Esophagus (tissue), 2 donors: ENCODE results near the gene CNR2. TPM values are rescaled to one million over a fixed set of nuclear protein-coding genes. Genes with fewer than 3 reads are reported as not detected.

Source experiments
- H3K27ac ChIP-seq, 2 donors: one replicate each; pipeline ENCODE4 v1.5.1; 2013; ENCODE audit warnings: low read depth in 2 of 2, mild to moderate bottlenecking in 2 of 2, inconsistent platforms in 1 of 2, low read length in 1 of 2, moderate library complexity in 1 of 2
- H3K27me3 ChIP-seq, 2 donors: one replicate each; pipeline ENCODE4 v1.6.1; 2013; ENCODE audit warnings: low read length in 2 of 2, control low read depth in 1 of 2, mild to moderate bottlenecking in 1 of 2; ENCODE audit not compliant: insufficient read depth in 2 of 2, control insufficient read depth in 1 of 2
- H3K36me3 ChIP-seq, 2 donors: one replicate each; pipeline ENCODE4 v1.6.1; 2013; ENCODE audit warnings: low read length in 1 of 2; ENCODE audit not compliant: control insufficient read depth in 2 of 2, insufficient read depth in 2 of 2
- H3K4me1 ChIP-seq, 2 donors: one replicate each; pipeline ENCODE4 v1.6.1; 2013; ENCODE audit warnings: low read length in 1 of 2; ENCODE audit not compliant: control insufficient read depth in 2 of 2, insufficient read depth in 2 of 2
- H3K4me3 ChIP-seq, 2 donors: one replicate each; pipeline ENCODE4 v1.5.1; 2013; ENCODE audit warnings: low read length in 2 of 2, mild to moderate bottlenecking in 2 of 2, low read depth in 1 of 2, moderate library complexity in 1 of 2
- H3K9me3 ChIP-seq, 2 donors: one replicate each; pipeline ENCODE4 v1.6.1; 2013; ENCODE audit warnings: mild to moderate bottlenecking in 2 of 2, low read depth in 1 of 2, low read length in 1 of 2, moderate library complexity in 1 of 2; ENCODE audit not compliant: control insufficient read depth in 2 of 2, insufficient read depth in 1 of 2
- WGBS, 2 donors: extraction: QIAGEN DNeasy Blood & Tissue Kit; methylation state at CpG; one replicate each; pipeline ENCODE4 v1.1.7; 2013; 5-methylcytosine and 5-hydroxymethylcytosine counted together
- polyA plus RNA-seq, 2 donors: library from polyadenylated mRNA; stranded (reverse); fragments of 200-250 nt; gene quantifications; one replicate each; pipeline ENCODE4 v1.2.3, GENCODE V29; 2013
- donor health status: healthy with polysubstance abuse.
- donor health status: Bipolar disorder and iron deficiency.

Gene CNR2
- polyA plus RNA-seq, 2 donors = 0.01 to 0.02 TPM

DNA sequence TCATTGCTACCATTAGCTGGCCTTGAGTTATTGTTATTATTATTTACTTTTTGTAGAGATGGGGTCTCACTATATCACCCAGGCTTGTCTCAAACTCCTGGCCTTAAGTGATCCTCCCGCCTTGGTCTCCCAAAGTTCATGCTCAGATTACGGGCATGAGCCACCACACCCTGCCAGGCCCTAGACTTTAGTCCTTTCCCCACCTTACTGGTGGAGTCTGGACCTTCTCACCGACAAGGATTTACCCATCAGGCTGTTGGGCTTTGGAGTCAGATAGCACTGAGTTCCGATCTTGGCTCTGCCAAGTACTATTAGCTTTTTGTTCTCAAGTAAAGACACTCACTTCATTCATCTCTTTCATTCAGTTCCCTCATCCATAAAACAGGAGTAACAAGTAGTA is 17.2 kb downstream of the CNR2 start:
- no peaks in the 10 kb centered on the region for H3K36me3 ChIP-seq
- H3K27me3 ChIP-seq = no peaks in the 10 kb centered on the region
- H3K9me3 ChIP-seq = no peaks in the 10 kb centered on the region
- H3K27ac ChIP-seq = no peak overlapping the region
- WGBS, 2 donors = 72 to 78% methylated on average over 4 of the region's 4 CpGs
- no peak overlapping the region for H3K4me3 ChIP-seq
- H3K4me1 ChIP-seq = no peaks in the 10 kb centered on the region

DNA sequence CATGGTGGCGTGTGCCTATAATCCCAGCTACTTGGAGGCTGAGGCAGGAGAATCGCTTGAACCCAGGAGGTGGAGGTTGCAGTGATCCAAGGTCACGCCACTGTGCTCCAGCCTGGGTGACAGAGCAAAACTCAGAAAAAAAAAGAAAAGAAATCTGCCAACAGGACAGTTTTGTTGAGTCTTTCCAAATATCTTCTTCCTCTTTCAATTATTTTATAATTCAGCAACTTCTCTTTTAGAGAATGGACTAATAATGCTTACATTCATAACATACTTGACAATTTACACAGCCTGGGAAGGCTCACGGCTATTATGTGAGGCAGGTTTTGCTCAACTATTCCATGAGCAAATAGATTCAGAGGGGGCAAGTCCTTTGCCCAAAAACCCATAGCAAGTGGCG is 18.1 kb downstream of the CNR2 start:
- Histone ChIP-seq H3K9me3 (no peaks in the 10 kb centered on the region), H3K36me3 (no peaks in the 10 kb centered on the region), H3K27ac (no peak overlapping the region), H3K27me3 (no peaks in the 10 kb centered on the region), H3K4me1 (no peaks in the 10 kb centered on the region), H3K4me3 (no peak overlapping the region)
- 85% methylated on average over 5 of the region's 5 CpGs for WGBS, 2 donors

DNA sequence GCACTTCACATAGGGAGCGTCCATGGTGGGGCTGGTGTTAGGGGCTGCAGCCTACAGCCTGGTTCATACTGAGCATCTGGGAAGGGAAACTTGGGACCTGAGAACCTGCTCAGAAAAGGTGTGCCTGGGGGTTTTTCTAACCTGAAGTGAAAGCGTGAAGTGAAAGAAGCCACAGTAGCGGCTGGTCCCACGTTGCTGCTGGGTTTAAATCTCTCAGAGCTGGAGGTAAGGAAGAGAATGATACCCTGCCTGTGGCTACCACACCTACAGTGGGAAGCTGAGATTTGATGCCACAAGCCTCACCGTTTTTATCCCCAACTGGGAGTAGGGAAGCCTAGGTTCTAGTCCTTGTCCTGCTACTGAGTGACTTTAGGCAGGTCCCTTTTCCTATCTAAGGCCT is 24.1 kb downstream of the CNR2 start:
- Histone ChIP-seq H3K27me3 (no peaks in the 10 kb centered on the region), H3K4me1 (no peaks in the 10 kb centered on the region), H3K27ac (no peak overlapping the region), H3K9me3 (no peaks in the 10 kb centered on the region), H3K4me3 (no peak overlapping the region), H3K36me3 (no peaks in the 10 kb centered on the region)
- 80 to 86% methylated on average over 5 of the region's 5 CpGs for WGBS, 2 donors

DNA sequence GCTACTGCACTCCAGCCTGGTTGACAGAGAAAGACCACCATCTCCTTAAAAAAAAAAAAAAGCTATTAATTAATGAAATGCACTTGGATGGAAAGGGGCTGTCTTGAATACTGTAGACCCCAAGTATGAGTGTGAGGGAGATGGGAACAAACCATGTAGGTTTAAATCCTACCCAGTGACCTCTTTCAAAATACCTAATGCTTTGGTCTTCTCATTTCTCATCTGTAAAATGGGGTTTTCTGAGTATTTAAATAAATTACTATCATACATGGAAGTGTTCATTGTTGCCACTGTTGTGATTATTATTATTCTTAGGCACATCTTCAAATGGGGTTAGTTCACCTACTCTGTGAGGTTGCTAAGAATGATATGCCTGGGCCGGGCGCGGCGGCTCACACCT is 27.9 kb downstream of the CNR2 start:
- WGBS, 2 donors = 73 to 94% methylated on average over 4 of the region's 4 CpGs

DNA sequence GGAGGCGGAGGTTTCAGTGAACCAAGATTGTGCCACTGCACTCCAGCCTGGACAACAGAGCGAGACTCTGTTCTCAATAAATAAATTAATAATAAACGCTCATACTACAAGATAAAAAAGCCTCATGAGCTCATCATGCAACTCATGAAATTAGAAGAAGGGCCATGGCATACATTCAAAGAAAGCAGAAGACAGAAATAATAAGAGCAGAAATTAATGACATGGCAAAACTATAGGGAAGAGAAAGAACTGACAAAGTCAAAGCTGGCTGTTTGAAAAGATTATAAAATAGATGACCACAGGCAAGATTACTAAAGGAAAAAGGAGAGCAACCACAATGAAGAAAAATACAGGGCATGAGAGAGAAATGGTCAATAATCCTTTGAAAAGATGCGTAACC is 30.4 kb downstream of the CNR2 start:
- no peak overlapping the region for H3K4me3 ChIP-seq
- WGBS, 2 donors = 61 to 77% methylated on average over 4 of the region's 4 CpGs

More for the DNA sequence above, 27.9 kb downstream of the CNR2 start:
- no peak overlapping the region for H3K4me3 ChIP-seq
- no peaks in the 10 kb centered on the region for H3K36me3 ChIP-seq
- no peak overlapping the region for H3K27ac ChIP-seq
- H3K27me3 ChIP-seq = no peaks in the 10 kb centered on the region
- H3K9me3 ChIP-seq = no peaks in the 10 kb centered on the region
- H3K4me1 ChIP-seq = no peaks in the 10 kb centered on the region

DNA sequence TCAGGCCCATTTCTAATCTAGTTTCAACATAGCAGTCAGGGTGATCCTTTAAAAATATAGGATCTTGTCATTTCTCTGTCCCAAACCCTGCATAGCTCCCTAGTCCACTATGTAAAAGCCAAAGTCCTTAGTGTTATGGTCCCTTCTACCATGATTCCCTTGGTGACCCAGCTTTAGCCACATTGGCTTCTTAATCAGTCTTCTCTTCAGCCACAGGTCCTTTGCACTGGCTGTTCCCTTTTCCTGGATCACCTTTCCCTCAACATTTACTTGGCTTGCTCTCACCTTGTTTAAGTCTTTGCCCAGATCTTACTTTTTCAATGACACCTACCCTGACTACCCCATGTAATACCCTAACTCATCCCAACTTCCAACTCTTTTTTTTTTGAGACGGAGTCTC is 33.4 kb downstream of the CNR2 start:
- 100% methylated on average over 1 of the region's 1 CpG for WGBS, 2 donors
- Histone ChIP-seq H3K27me3 (no peaks in the 10 kb centered on the region), H3K4me1 (no peaks in the 10 kb centered on the region), H3K9me3 (peaks cover 0 to 5% of the 10 kb centered on the region in 2 donors), H3K4me3 (no peak overlapping the region), H3K36me3 (no peaks in the 10 kb centered on the region), H3K27ac (no peak overlapping the region)

More for the DNA sequence above, 30.4 kb downstream of the CNR2 start:
- no peak overlapping the region for H3K27ac ChIP-seq
- peaks cover 0 to 5% of the 10 kb centered on the region in 2 donors for H3K9me3 ChIP-seq
- no peaks in the 10 kb centered on the region for H3K4me1 ChIP-seq
- H3K27me3 ChIP-seq = no peaks in the 10 kb centered on the region
- H3K36me3 ChIP-seq = no peaks in the 10 kb centered on the region

DNA sequence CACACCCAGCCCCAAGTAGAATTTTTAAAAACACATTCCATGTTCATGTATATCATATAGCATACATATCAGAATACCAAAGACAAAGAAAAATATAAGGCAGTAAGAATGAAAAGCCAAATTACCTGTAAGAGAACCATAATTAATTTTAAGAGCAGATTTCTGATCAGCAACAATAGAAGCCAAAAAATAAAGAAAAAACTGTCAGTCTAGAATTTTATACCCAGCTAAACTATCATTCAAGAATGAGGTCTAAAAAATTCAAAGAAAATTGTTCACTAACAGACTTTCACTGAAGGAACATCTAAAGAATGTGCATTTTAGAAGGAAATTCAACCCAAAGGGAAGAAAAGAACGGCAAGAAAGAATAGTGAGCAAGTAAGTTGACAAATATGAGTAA is 34.5 kb downstream of the CNR2 start:
- H3K9me3 ChIP-seq = peaks cover 0 to 5% of the 10 kb centered on the region in 2 donors
- H3K4me3 ChIP-seq = no peak overlapping the region
- H3K27ac ChIP-seq = no peak overlapping the region
- no peaks in the 10 kb centered on the region for H3K36me3 ChIP-seq
- no peaks in the 10 kb centered on the region for H3K4me1 ChIP-seq
- 81 to 86% methylated on average over 1 of the region's 1 CpG for WGBS, 2 donors
- no peaks in the 10 kb centered on the region for H3K27me3 ChIP-seq

DNA sequence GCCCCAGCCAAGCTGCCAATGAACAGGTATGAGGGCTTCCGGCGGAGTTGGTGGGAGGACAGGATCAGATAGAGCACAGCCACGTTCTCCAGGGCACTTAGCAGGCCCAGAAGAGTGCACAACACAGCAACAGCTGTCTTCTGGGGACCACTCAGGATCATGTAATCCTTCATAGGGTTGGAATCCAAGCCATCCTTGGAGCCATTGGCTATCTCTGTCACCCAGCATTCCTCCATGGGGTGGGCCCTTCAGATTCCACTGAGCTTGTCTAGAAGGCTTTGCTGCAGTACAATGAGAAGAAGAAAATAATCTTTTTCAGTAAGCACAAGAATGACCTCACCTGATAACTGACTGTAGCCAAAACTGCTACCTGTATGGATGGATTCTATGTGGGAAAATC is 37.8 kb downstream of the CNR2 start:
- Histone ChIP-seq H3K4me3 (no peak overlapping the region), H3K27me3 (no peaks in the 10 kb centered on the region), H3K27ac (no peak overlapping the region), H3K4me1 (no peaks in the 10 kb centered on the region), H3K36me3 (no peaks in the 10 kb centered on the region), H3K9me3 (peaks cover 0 to 5% of the 10 kb centered on the region in 2 donors)
- 77 to 81% methylated on average over 3 of the region's 3 CpGs for WGBS, 2 donors

DNA sequence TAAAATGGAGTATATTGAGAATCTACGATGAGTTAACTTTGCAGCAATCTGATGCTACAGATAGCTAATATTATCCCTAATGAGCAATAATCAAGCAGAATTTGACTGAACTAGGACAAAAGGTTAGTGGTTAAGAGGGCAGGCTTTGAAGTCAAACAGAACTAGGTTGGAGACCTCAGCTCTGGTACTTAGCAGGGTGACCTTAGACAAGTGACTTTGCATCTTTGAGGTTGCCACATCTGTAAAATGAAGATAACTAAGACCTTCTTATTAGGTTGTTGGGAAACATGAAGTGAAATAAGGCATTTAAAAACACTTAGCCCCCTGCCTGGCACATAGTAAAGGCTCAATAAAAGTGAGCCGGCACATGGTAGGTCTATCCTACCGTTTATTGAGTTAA is 40.7 kb downstream of the CNR2 start:
- no peaks in the 10 kb centered on the region for H3K36me3 ChIP-seq
- 82 to 84% methylated on average over 3 of the region's 3 CpGs for WGBS, 2 donors
- H3K9me3 ChIP-seq = no peaks in the 10 kb centered on the region
- H3K27me3 ChIP-seq = no peaks in the 10 kb centered on the region
- no peak overlapping the region for H3K4me3 ChIP-seq
- H3K27ac ChIP-seq = no peak overlapping the region
- peaks cover 0 to 2% of the 10 kb centered on the region in 2 donors for H3K4me1 ChIP-seq

DNA sequence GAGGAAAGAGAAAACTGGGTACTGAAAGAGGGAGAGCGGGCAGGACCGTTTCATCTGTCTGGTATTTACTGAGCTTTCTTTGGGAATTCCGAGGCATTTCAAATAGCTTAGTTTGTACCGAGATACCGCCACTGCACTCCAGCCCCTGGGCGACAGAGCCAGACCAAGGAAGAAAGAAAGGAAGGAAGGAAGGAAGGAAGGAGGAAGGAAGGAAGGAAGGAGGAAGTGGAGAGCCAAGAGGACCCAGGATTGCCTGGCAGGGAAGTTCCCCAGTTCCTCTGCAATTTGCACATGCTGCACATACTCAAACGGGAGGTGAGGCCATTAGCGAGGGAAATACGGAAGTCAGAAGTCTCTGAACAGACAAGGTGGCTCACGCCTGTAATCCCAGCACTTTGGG is 44.1 kb downstream of the CNR2 start:
- Histone ChIP-seq H3K9me3 (no peaks in the 10 kb centered on the region), H3K27ac (no peak overlapping the region), H3K4me1 (peaks cover 0 to 3% of the 10 kb centered on the region in 2 donors), H3K27me3 (no peaks in the 10 kb centered on the region), H3K4me3 (peak overlapping the region in 1 of 2 donors; percentile 69), H3K36me3 (no peaks in the 10 kb centered on the region)
- WGBS, 2 donors = 57 to 64% methylated on average over 10 of the region's 10 CpGs
